ENCODE measurements around the gene LAMA2. TPM values are rescaled to one million over a fixed set of nuclear protein-coding genes. Genes with fewer than 3 reads are reported as not detected.

Gene LAMA2
- total RNA-seq, 2 experiments from 2014 or later, result 0.02 TPM; not detected in 1

DNA sequence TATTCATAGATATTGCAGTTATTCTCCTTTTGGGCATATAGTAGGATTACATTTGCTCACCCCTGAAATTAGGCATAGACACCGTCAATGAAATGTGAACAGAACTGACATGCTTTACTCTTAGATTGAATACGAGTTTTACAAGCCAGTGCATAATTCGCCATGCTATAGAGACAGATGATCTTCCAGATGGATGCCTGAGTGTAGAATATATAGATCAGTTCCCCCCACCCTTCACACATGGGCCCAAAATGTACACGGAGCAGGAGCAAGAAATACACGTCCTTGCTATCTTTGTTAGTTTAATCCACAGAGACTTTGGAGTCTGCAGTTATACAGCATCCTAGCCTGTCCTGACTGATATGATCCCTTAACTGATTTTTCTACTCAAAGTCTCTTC, 47.4 kb downstream of the LAMA2 start:
- CTCF ChIA-PET, result no interaction called here
- no peaks in the 10 kb centered on the region for H3K27me3 Mint-ChIP-seq
- no peak for ATAC-seq
- H3K27ac Mint-ChIP-seq, result no peak overlapping the region
- H3K36me3 Mint-ChIP-seq, result no peaks in the 10 kb centered on the region
- H3K4me1 Mint-ChIP-seq, result no peaks in the 10 kb centered on the region
- no peak overlapping the region for H3K4me3 Mint-ChIP-seq
- no peaks in the 10 kb centered on the region for H3K9me3 Mint-ChIP-seq (ENCODE audit: low read depth)
- DNase-seq, result no peak

- Mint-ChIP-seq H3K36me3 (no peaks in the 10 kb centered on the region), H3K27ac (no peak overlapping the region), H3K4me1 (no peaks in the 10 kb centered on the region), H3K27me3 (no peaks in the 10 kb centered on the region), H3K9me3 (ENCODE audit: low read depth) (no peaks in the 10 kb centered on the region), H3K4me3 (no peak overlapping the region)
- no peak for ATAC-seq
- CTCF ChIA-PET, result no interaction called here
- no peak for DNase-seq
Observed at GRCh38 chr6:128932061-128932460, 49.1 kb downstream of the LAMA2 start.

GRCh38 chr6:128950864-128951263, 67.9 kb downstream of the LAMA2 start:
- no peaks in the 10 kb centered on the region for H3K27me3 Mint-ChIP-seq
- no peaks in the 10 kb centered on the region for H3K36me3 Mint-ChIP-seq
- no peak for DNase-seq
- CTCF ChIA-PET, result no interaction called here
- H3K4me1 Mint-ChIP-seq, result no peaks in the 10 kb centered on the region
- H3K27ac Mint-ChIP-seq, result no peak overlapping the region
- H3K9me3 Mint-ChIP-seq (ENCODE audit: low read depth), result no peaks in the 10 kb centered on the region
- ATAC-seq, result no peak
- H3K4me3 Mint-ChIP-seq, result no peak overlapping the region

DNA sequence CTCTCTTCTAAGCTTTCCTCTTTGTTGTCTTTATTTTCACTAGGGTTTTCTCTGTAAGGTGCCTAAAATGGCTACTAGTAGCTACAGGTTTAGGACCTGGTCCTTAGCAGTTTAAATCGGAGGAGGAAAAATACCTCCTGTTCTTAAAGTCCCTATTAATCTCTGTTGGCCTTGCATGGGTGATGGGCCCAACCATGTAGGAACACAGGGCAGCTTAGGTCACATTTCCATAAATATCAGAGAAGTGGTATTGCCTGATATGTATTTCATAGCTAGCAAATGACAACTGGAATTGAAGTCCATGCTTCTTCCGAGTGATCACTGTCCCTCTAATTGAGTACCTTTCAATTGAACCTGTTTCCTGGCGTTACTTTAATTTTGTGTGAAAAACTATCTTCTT, 70.0 kb downstream of the LAMA2 start:
- no peaks in the 10 kb centered on the region for H3K27me3 Mint-ChIP-seq
- no peaks in the 10 kb centered on the region for H3K9me3 Mint-ChIP-seq (ENCODE audit: low read depth)
- DNase-seq, result no peak
- no peaks in the 10 kb centered on the region for H3K4me1 Mint-ChIP-seq
- CTCF ChIA-PET, result no interaction called here
- ATAC-seq, result no peak
- no peak overlapping the region for H3K27ac Mint-ChIP-seq
- H3K4me3 Mint-ChIP-seq, result no peak overlapping the region
- no peaks in the 10 kb centered on the region for H3K36me3 Mint-ChIP-seq

- no peak for ATAC-seq
- H3K9me3 Mint-ChIP-seq (ENCODE audit: low read depth), result no peaks in the 10 kb centered on the region
- no peak overlapping the region for H3K27ac Mint-ChIP-seq
- CTCF ChIA-PET, result no interaction called here
- no peaks in the 10 kb centered on the region for H3K27me3 Mint-ChIP-seq
- H3K4me3 Mint-ChIP-seq, result no peak overlapping the region
- H3K4me1 Mint-ChIP-seq, result no peaks in the 10 kb centered on the region
- DNase-seq, result no peak
- no peaks in the 10 kb centered on the region for H3K36me3 Mint-ChIP-seq
Observed at GRCh38 chr6:128954308-128955043, 71.5 kb downstream of the LAMA2 start.

- no peak for ATAC-seq
- CTCF ChIA-PET, result no interaction called here
- H3K36me3 Mint-ChIP-seq, result no peaks in the 10 kb centered on the region
- no peak for DNase-seq
- no peak overlapping the region for H3K27ac Mint-ChIP-seq
- H3K27me3 Mint-ChIP-seq, result no peaks in the 10 kb centered on the region
- H3K4me1 Mint-ChIP-seq, result no peaks in the 10 kb centered on the region
- no peaks in the 10 kb centered on the region for H3K9me3 Mint-ChIP-seq (ENCODE audit: low read depth)
- no peak overlapping the region for H3K4me3 Mint-ChIP-seq
Observed at GRCh38 chr6:128963561-128963960, 80.6 kb downstream of the LAMA2 start.

GRCh38 chr6:128964233-128964755, 81.4 kb downstream of the LAMA2 start:
- ATAC-seq, result no peak
- Mint-ChIP-seq H3K9me3 (ENCODE audit: low read depth) (no peaks in the 10 kb centered on the region), H3K4me3 (no peak overlapping the region), H3K36me3 (no peaks in the 10 kb centered on the region), H3K27ac (no peak overlapping the region), H3K27me3 (no peaks in the 10 kb centered on the region), H3K4me1 (no peaks in the 10 kb centered on the region)
- no peak for DNase-seq
- CTCF ChIA-PET, result no interaction called here

- no peaks in the 10 kb centered on the region for H3K27me3 Mint-ChIP-seq
- no peaks in the 10 kb centered on the region for H3K9me3 Mint-ChIP-seq (ENCODE audit: low read depth)
- ATAC-seq (no peak), DNase-seq (no peak)
- CTCF ChIA-PET, result no interaction called here
- no peak overlapping the region for H3K4me3 Mint-ChIP-seq
- no peak overlapping the region for H3K27ac Mint-ChIP-seq
- no peaks in the 10 kb centered on the region for H3K36me3 Mint-ChIP-seq
- H3K4me1 Mint-ChIP-seq, result no peaks in the 10 kb centered on the region
Observed at GRCh38 chr6:128964771-128965170, 81.8 kb downstream of the LAMA2 start.

DNA sequence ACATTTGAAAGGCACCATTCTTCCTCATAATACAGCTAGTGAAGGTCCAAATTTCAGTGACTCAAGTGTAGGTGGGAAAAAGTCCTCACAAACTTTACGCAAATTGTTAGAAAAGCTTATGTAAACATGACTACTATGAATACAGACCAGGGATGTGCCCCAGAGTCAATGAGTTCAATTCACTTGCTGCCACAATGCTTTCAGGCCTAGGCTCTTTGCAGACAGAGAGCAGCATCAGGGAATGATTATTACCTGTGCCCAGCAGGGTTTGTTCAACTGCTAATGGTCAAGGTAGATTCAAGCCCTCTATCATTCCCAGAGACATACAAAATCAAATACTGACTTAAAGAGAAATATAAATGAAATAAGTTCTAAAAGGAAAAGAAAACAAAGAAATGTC, 84.0 kb downstream of the LAMA2 start:
- Mint-ChIP-seq H3K9me3 (ENCODE audit: low read depth) (no peaks in the 10 kb centered on the region), H3K4me1 (no peaks in the 10 kb centered on the region), H3K27me3 (no peaks in the 10 kb centered on the region), H3K36me3 (no peaks in the 10 kb centered on the region), H3K4me3 (no peak overlapping the region), H3K27ac (no peak overlapping the region)
- no peak for DNase-seq
- CTCF ChIA-PET, result no interaction called here
- ATAC-seq, result no peak

DNA sequence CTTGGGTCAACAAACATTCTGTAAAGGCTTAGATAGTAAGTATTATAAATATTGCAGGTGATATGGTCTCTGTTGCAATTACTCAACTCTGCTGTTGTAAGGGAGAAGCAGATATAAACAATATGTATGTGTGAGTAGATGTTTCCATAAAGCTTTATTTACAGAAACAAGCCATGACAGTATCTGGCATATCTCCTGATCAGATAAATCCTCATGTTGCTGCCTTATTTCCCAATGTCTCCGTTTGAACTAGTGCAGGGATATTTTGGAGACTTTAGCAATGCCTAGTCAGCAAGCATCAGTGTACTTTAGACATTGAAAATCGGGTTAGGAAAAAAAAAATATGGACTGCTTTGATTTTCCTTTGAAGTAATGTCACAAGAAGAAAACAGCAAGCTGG, 96.1 kb downstream of the LAMA2 start:
- ATAC-seq (no peak), DNase-seq (no peak)
- Mint-ChIP-seq H3K27ac (no peak overlapping the region), H3K9me3 (ENCODE audit: low read depth) (no peaks in the 10 kb centered on the region), H3K4me3 (no peak overlapping the region), H3K4me1 (no peaks in the 10 kb centered on the region), H3K27me3 (peaks cover 2% of the 10 kb centered on the region), H3K36me3 (no peaks in the 10 kb centered on the region)
- CTCF ChIA-PET, result no interaction called here

DNA sequence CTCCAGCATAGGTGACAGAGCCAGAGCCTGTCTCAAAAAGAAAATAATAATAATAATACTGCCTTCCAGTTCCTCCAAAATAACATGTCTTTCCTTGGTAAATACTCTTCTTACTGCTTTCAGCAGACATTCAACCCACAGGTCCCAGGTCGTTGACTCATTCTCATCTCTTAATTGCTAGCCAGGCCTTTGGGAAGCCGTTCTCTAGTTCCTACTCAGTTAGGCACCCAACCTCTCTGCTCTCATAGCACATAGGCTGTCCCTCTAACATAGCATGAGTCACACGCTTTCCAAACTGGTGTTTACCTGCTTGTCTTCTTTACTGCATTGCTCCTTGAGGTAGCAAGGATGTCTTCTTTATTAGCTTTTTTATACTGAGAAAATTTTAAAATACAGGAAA, 98.8 kb downstream of the LAMA2 start:
- no peak overlapping the region for H3K27ac Mint-ChIP-seq
- no peak for DNase-seq
- ATAC-seq, result no peak
- H3K4me3 Mint-ChIP-seq, result no peak overlapping the region
- H3K27me3 Mint-ChIP-seq, result peaks cover 2% of the 10 kb centered on the region
- H3K9me3 Mint-ChIP-seq (ENCODE audit: low read depth), result no peaks in the 10 kb centered on the region
- no peaks in the 10 kb centered on the region for H3K36me3 Mint-ChIP-seq
- no peaks in the 10 kb centered on the region for H3K4me1 Mint-ChIP-seq
- CTCF ChIA-PET, result no interaction called here

DNA sequence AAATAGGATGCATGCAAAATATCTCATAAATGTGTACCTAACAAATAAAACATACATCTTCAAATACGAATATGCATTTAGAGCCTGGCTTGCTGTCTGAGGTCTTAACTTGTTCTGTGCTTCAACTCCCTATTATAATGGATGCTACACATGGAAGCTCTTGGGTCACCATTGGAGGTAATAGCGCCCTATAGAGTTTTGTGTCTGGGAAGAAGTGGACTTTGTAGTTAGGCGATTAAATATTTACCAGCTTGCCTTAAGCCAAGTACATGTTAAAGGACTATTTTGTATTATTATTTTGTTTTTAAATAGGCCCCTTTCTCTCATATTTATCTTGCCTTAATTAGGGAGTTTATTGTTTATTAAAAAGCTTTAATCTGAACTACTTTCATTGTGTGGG, 107.4 kb downstream of the LAMA2 start:
- Mint-ChIP-seq H3K4me3 (no peak overlapping the region), H3K9me3 (ENCODE audit: low read depth) (no peaks in the 10 kb centered on the region), H3K27me3 (no peaks in the 10 kb centered on the region), H3K27ac (no peak overlapping the region), H3K36me3 (no peaks in the 10 kb centered on the region), H3K4me1 (no peaks in the 10 kb centered on the region)
- CTCF ChIA-PET, result no interaction called here
- no peak for ATAC-seq
- no peak for DNase-seq

- Mint-ChIP-seq H3K36me3 (no peaks in the 10 kb centered on the region), H3K27me3 (no peaks in the 10 kb centered on the region), H3K9me3 (ENCODE audit: low read depth) (peaks cover 2% of the 10 kb centered on the region), H3K4me1 (no peaks in the 10 kb centered on the region), H3K4me3 (no peak overlapping the region), H3K27ac (no peak overlapping the region)
- no peak for ATAC-seq
- no peak for DNase-seq
- CTCF ChIA-PET, result no interaction called here
Observed at GRCh38 chr6:128990915-128991314, 108.0 kb downstream of the LAMA2 start.

DNA sequence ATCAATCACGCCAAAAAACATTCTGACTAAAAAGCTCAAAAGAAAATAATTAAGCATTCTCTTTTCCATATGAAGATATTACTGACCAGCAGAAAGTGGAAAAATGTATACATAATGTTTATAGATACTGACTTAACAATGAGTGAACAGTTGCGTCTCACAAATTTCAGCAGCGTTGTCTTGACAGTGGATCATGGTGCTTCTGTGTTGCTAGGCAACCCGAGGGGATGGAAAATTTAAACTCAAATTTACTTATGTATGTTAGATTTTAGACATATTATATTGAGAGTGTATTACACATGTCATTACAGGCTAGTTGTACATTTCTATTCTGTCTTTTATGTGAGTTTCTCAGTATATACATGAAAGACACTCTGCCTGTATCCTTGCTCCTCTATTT, 110.2 kb downstream of the LAMA2 start:
- Mint-ChIP-seq H3K27ac (no peak overlapping the region), H3K9me3 (ENCODE audit: low read depth) (peaks cover 7% of the 10 kb centered on the region), H3K4me3 (no peak overlapping the region), H3K36me3 (no peaks in the 10 kb centered on the region), H3K27me3 (no peaks in the 10 kb centered on the region), H3K4me1 (no peaks in the 10 kb centered on the region)
- no peak for ATAC-seq
- CTCF ChIA-PET, result no interaction called here
- DNase-seq, result no peak

DNA sequence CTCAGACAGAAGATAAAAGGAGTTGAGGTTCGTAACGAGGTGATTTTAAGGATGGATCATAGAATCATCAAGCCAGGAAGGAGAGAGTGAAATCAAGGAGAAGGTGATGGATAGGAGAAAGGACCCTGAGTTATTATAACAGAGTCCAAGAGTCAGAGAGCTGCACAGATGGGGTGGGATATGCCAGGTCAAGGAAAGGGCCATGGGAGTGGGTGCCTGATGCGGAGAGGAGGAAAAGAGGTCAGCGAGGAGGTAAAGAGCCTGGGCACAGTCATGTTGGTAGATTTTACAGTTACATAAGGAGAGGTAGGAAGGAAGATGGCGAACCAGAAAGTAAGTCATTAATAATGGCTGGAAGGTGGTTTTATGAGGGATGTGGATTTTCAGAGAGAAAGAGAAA, 114.9 kb downstream of the LAMA2 start:
- Mint-ChIP-seq H3K4me3 (no peak overlapping the region), H3K4me1 (no peaks in the 10 kb centered on the region), H3K27ac (no peak overlapping the region), H3K27me3 (no peaks in the 10 kb centered on the region), H3K36me3 (no peaks in the 10 kb centered on the region), H3K9me3 (ENCODE audit: low read depth) (peaks cover 7% of the 10 kb centered on the region)
- CTCF ChIA-PET, result no interaction called here
- DNase-seq (no peak), ATAC-seq (no peak)
